Hypothalamus (tissue), 51 donors: Measurements from ENCODE around the gene CEP85L.

ENCODE experiments used
- DNase-seq, 51 donors: peaks; one replicate each; lab custom pipeline; 2025; lab: John Stamatoyannopoulos, UW

The CEP85L gene

DNA sequence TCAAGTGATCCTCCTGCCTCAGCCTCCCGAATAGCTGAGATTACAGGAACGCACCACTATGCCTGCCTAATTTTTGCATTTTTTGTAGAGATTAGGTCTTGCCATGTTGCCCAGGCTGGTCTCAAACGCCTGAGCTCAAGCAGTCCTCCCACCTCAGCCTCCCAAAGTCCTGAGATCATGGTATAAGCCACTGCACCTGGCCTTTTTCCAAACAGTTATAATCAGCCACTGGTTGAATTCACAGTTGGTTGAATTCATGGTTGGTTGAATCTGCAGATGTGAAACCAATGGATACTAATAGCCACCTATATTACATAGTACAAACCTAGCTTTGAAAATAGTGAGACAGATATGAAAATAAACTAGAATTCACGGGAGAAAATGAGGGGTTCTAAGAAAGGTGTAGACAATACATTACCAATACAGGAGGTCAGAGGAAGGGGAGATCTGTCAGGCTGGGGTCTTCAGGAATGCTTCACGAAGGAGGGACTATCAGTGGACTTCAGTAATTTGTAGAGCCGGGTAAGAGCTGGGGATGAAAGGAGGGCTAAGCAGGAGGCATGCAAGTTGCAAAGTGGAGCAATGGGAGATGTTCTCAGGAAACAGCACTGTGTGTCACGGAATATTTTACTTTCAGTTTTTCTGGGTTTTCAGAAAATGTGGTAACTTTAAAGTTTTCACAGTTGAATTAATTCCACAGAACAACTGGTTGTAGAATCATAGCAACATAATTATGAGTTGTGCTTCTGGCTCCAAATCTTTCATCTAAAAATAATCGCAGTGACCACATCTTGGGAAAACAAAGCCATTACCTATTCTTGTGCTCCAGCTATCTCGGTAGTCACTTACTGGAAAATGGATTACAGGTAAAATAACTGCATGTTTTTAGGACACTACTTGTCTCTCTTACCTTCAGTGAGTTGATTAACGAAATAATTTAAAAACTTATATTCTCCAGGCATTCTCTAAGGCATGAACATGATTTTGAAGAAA, 12.9 kb upstream of the CEP85L start:
- no peak for DNase-seq

DNA sequence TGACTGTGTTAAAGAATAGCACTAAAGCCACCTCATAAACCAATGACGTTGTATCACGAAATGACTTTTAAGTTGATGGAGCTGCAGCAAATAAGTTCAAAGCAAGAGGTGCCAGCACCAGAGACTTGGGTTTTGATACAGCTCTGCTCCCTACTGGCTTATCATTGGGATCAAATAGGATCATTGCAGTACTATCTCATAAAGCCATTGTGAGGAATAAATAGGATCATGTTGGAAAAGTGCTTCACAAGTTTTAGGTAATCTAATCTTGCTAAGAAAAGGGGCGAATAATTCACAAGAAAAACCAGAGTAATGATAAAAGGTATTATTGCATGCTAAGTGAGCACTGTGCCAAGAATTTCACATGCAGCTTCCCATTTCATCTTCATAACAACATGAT, 10.4 kb upstream of the CEP85L start:
- DNase-seq = no peak

DNA sequence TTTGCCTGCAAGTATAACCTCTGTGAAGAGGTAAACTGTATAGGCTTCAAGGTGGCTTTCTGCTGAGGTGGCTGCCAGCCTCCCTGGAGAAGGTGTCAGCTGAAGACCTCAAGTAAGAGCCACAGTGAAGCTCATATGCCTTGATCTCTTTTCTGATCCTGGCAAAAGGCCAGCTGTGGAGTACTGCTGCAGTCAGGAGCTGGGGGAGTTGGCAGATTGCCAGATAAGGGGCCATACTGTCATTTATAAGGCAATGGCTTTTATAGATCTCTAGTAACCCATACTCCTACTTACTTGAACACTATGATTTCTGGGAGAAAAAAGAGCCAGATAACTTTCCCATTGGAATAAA, 8.8 kb upstream of the CEP85L start:
- peak in 2 of 51 donors; percentile 4 to 9 for DNase-seq

DNA sequence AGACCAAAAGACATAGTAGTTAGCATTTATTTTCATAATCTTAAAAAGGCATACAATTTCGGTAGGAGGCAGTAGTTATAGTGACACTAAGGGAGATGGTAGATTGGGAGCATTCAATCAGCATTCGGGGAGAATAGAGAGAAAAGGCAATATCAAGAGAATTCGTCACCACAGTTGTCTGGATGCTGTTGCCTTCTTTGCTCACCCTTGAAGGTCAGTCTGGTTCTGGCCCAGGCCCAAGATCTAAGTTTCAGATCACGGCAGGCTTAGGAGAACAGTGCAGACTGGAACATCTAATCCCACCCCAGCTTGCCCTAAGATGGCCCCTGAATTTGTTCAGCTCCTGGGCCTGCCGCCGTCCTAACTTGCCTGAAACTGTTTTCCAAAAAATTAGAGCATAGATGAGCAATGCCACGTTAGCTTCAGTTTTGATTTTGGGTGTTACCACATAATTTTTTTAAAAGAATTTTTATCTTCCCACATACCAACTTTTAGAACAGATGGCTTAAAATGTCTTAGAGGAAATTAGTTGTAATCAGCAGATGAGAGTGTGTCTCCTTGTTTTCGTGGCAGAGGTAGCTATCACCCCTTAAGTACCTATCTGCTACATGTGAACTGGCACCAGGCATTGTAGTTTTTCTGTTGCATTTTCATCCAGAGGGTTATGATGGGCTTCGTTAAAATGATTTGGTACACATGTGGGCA, 8.3 kb upstream of the CEP85L start:
- DNase-seq = no peak

DNA sequence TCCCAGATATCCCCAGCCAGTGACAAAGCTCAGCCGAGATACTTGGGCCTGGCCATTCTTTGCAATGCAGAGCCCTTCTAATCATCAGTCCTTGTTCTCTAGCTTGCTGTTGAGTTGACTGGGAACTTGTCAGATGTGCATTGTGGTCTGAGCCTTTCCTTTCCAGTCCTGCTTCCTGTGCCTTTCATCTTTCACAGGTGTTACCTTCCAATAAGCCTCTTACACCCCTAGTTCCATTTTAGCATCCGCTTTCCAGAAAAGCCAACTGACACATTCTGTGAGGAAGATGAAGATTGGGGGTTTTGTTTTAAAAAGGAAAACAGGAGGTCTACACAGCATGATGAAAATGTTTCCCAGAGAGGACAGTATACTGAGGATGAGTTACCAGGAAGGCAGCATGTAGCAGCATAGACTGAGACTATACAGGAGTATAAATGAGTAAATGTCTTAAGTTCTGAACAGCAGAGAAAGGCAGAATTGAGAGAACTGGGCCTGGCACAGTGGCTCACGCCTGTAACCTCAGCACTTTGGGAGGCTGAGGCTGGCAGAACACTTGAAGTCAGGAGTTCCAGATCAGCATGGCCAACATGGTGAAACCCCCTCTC, 5.6 kb upstream of the CEP85L start:
- no peak for DNase-seq

DNA sequence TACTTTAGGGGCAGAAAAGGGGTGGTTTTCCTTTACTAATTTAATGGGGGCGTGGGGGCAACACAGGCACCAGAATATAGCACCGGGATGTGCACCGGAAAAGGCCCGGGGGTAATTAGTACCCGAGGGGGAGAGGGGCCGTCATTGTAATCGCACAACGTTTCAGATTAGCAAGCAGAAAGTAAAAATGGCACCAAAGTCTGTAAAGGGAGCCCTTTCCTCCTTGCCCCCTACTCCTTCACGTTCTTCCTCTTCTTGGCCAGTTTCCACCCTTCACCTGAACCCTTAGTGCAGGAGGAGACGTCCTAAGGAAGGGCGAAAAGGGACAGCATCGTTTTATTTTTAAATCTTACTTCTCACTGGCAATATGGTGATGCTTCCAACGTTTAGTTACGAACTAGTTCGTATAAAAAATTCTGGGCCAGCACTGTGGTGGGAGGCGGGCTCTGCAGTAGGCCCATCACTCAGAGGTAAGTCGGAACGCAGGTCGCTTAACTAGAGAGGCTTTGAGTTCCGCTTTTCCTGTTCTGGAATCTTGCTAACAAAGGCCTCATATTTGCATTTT, 742 bp upstream of the CEP85L start:
- DNase-seq = no peak

DNA sequence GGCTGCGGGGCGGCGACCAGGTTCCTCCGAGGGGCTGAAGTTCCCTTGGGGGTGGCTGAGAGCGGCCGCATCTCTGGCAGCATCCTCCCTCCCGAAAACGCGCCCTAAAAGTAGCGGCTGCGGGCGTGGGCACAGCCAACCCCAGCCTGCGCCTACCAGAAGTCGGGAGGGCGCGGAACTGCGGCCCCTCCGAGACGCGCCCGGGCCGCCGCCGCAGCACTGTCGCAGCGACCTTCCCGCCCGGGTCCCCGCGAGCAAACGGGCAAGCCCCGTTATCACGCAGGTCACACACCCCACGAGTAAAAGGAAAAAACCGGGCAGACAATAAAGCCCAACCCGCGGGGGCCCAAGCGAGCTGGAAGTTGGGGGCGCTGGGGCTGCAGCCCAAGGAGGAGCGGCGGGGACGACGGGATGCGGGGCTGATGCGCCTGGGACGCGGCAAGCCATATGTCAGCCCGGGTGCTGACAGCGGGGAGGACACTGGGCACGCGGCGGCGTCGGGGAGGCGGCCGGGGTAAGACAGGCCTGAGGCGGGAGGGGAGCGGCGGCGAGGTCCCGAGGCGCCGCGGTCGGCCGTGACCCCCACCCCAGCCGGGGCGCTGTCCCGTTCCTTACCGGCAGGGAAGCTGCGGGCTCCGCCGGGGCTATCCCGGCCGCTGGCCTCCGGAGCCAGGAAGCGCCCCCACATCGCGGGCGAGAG, 659 bp downstream of the CEP85L start:
- DNase-seq = peak in 42 of 51 donors; percentile 12 to 77 (median 51)

DNA sequence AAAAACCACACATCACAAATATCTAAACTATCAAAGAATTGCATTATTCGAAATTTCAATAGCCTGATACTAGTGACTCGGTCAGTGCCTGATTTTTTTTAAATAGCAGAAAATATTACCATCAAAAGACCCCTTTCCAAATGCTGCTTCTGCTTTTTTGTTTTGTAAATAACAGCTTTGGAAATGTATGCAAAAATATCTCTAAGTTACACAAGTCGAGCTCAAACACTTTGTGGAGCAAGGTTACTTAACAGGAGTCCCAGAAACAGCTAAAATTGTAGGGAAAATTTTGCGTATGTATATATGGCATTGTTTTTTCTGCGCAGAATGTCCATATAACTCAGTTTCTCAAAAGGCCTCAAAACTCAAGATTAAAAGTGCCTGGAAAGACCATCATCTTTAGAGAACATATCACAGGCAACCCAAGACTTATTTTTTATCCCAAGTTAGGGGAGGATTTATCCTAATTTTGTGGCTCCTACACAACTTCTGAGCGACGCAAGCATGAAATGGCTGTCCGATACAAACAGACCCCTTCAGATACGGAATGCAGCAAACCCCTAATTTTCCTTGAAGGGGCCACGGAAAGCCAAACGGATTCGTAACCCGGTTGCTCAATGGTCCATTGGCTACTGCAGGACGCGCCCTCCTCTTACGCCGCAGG, 1.3 kb downstream of the CEP85L start:
- DNase-seq = peak in 5 of 51 donors; percentile 16 to 71 (median 27)

DNA sequence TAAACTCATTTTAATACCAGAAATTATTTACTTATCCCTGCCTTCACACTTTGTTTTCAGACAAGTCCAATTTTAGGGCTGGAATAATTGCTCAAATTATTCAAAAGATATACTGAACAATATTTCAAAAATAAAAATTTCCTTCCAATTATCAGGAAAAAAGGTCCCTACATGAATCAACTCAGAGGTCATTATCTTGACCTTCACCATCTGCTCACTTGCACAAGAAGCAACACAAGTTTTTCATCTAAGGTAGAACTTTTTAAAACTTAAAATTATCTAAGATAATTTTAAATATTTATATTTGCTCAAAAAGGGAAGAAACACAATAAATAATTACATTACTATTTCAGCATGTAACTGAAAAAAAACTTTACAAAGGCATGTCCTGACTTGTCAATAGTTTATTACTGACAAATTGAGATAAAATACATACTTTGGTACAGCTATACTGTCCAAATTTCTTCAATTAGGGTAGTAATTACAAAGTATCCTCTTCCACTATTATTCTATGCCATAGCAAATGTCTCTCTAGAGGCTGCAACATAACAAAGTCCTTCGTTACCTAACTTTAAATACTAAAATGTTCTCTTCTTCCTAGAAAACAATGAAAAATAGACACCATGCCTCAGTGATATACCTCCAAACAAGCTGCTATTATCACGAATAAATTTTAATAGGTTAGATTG, 2.4 kb downstream of the CEP85L start:
- DNase-seq = no peak

DNA sequence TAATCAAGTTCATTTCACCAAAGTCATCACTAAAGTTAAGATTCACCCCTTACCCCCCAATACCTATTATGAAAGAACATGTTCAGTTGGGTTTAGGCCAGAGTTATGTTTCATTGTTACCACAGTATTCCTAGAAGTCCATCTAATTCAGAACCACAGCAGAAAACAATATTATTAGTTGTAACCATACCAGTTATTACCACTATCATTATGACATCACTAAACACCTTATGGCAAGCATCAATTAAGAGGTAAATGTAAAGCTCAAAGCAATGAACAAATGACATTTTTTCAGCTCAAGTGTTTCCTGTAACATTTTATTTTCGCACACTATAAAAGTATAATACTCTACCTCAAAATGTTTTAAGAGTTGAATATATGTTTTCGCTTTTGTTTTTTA, 4.4 kb downstream of the CEP85L start:
- no peak for DNase-seq

DNA sequence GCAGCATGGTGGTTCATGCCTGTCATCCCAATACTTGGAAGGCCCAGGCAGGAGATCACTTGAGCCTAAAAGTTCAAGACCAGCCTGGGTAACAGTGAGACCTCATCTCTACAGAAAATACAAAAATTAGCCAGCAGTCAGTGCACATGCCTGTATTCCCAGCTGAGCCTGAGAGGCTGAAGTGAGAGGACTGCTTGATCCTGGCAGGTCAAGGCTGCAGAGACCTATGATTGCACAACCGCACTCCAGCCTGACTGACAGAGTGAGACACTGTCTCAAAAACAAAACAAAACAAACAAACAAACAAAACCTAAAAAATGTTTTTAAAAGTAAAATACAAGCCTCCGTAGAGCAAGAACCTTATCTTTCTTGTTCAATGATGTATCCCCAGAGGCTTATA, 6.0 kb downstream of the CEP85L start:
- peak in 2 of 51 donors; percentile 1 to 4 for DNase-seq

DNA sequence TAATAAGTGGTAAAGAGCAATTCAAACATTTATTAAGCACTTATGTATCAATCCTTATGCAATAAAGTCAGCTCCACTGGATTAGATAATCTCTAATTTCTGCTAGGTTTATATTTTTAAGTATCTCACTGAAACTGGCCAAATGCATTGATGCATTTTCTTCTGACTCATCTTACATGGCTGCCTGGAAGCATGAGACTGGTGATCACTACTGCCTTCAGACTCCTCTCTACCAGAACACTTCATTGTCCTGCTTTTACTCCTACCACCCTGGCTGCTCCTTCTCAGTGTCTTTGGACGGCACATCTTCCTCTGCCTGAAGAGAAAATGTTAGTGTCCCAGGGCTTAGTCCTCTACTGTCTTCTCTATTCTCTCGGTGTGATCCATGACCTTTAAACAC, 7.4 kb downstream of the CEP85L start:
- DNase-seq = no peak

DNA sequence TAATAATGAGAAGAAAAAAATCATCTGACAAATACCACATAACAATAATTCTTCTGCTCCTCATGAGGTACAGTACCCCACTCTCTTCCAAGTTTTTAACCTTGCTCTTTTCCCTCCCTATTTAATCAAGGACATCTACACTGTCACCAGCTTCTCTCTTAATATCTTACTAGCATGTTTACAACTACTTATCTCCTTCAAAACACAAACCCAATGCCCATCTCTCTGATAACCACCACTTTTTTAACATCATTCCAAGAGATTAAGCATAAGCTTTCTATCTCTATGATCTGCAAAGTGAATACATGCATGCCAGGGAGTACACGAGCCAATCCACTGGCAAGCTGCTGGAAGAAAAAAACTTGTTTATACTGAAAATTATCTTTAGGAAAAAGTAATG, 10.3 kb downstream of the CEP85L start:
- no peak for DNase-seq

DNA sequence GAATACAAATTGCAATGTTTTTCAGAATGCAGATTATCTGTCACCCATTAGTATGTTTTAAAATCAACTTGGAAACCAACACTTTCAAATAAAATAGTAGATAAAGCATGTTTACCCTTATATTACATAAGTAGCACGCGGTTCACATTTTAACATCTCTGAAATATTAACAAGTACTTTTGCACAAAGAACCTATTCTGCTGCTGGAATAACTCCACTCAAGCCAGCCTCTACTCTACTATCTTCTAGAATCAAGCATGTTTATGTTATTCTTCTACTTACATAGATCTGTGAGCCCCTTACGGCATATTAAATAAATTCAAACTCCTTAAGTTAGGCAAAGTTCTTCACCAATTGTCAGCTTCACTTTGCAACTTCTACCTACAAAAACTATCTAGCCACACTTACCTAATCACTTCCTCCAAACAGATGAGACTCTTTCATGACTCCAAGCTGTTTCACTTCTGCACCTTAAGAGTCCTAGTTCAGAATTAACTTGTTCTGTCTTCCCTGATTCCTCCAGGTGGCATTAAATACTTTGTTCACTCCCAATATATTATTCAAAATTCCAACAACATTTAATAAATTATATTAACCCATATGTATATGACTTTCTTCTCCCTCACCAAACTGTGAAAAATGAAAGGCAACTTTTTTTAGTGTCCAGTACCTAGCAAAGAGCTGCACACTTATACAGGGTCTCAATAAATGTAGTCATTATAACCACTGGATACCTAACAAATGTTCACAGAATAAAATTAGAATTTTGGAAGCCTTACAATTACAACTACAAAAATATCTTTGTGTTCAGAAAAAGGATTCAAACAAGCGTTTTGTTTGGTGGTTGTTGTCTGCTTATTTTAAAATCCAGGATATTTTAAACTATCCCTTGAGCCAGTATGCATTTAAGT, 12.1 kb downstream of the CEP85L start:
- DNase-seq = no peak

DNA sequence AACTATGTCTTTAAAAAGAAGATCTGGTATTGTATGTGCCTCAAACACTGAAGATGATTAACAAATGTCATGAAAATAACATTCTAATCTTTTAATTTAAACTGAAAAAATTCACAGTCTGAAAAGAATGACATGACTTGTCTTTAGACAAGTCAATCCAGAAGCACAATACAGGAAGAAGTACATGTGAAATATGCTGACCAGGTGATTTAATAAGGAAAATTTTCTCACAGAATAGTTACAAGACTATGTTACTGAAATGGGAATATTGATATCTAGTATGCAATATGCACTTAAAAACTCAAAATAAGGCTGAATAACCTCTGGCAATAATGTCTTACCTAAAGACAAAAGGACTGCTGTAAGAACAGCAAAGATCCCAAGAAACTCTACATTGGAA, 13.1 kb downstream of the CEP85L start:
- no peak for DNase-seq

DNA sequence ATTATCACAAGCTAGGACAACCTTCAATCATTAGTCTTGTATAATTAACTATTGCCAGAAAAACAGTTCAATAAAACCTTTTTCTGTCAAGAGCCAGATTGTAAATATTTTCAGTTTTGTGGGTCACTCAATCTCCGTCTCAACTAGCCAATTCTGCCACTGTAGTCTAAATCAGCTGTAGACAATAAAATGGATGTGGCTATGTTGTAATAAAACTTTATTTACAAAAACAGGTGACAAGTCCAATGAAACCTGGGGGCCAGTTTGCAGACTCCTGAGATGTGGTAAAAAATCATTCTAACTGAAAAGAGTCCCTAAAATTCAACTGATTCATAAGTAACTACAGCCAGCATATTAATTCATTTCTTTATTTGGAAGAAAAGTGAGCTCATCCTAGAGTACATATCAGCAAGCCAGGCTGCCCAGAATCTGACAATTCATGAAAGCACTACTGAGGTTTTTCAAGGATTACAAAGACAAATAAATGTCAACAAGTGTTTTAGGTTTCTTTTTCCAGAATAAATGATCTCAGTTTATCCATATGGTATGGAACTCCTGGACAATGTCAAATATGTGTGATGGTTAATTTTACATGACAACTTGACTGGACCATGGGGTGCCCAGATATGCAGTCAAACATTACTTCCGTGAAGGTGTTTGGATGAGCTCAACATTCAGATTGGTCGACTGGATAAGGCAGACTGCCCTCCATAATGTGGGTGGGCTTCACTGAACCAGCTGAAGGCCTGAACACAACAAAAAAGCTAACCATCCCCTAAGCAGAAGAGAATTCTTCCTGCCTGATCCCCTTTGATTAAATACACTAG, 15.3 kb downstream of the CEP85L start:
- no peak for DNase-seq

DNA sequence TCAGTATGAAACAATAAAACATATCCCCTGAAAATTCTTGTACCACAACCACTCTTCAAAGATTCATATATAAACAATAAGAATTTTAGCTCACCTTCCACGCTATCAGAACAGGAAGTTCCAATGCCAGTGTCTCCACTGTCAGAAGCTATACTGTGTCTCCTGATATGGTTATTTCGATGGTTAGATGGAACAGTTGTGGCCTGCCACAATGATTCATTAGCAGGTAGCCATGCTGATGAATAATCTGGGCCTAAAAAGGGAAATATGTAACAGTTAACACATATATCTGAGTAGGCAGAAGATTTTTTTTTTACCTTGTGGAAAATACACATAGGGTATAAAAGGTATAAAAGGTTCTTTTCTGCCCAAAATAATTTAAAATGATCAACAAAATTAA, 19.0 kb downstream of the CEP85L start:
- no peak for DNase-seq
